ENCODE data around the gene CYP2U1. TPM values are rescaled to one million over a fixed set of nuclear protein-coding genes. Genes with fewer than 3 reads are reported as not detected.

The CYP2U1 gene
- 10 to 100 TPM in 1 of 2 experiments, 1 to 10 TPM in 1; 9.7 to 10.6 TPM for total RNA-seq
- polyA plus RNA-seq = 1 to 10 TPM; 3.4 to 5.6 (median 5.2) TPM
- 8.2 to 36.7 (median 11.7) reads per million in 6 experiments for total RNA-seq

- Mint-ChIP-seq H3K36me3 (peaks cover 0 to 8% (median 6%) of the 10 kb centered on the region in 3 donors), H3K9me3 (no peaks in the 10 kb centered on the region), H3K4me3 (peak within 1 kb of the TSS; percentile 86 to 97 (median 92)), H3K4me1 (peaks cover 23 to 47% (median 38%) of the 10 kb centered on the region in 4 donors), H3K27me3 (no peaks in the 10 kb centered on the region), H3K27ac (peak within 1 kb of the TSS; percentile 60 to 94 (median 88))
- ATAC-seq = peak; percentile 92 to 93
- peak; percentile 73 to 87 (median 80) for DNase-seq
- POLR2A ChIA-PET = interaction anchor here (0.9 to 2.7 kb wide), 5 partner anchors 54 to 720 kb away, joined by 3 to 15 read pairs (median 3); partner anchors contain the start of genes OSTC and PAPSS1
Observed at GRCh38 chr4:107930821-107931774, at the start of gene CYP2U1. Gene CYP2U1 (plus strand): TSS chr4:107931549. CDS start chr4:107931644, 95 bp downstream.

GRCh38 chr4:107885865-107886264 lies 45.5 kb upstream of the CYP2U1 start:
- Mint-ChIP-seq H3K9me3 (peaks cover 0 to 22% (median 4%) of the 10 kb centered on the region in 9 donors), H3K27me3 (peaks cover 0 to 15% (median 4%) of the 10 kb centered on the region in 5 donors), H3K4me3 (no peak overlapping the region), H3K27ac (no peak overlapping the region), H3K36me3 (peaks cover 0 to 7% (median 4%) of the 10 kb centered on the region in 3 donors), H3K4me1 (no peaks in the 10 kb centered on the region)
- ATAC-seq (no peak), DNase-seq (no peak)
- POLR2A ChIA-PET = no interaction called here

GRCh38 chr4:107888237-107888636 lies 43.1 kb upstream of the CYP2U1 start:
- peaks cover 0 to 26% (median 9%) of the 10 kb centered on the region in 9 donors for H3K9me3 Mint-ChIP-seq
- H3K27ac Mint-ChIP-seq = no peak overlapping the region
- H3K4me1 Mint-ChIP-seq = peaks cover 0 to 1% (median 0%) of the 10 kb centered on the region in 4 donors
- peaks cover 0 to 23% (median 3%) of the 10 kb centered on the region in 5 donors for H3K27me3 Mint-ChIP-seq
- DNase-seq (no peak), ATAC-seq (no peak)
- POLR2A ChIA-PET = no interaction called here
- H3K4me3 Mint-ChIP-seq = no peak overlapping the region
- H3K36me3 Mint-ChIP-seq = peaks cover 0 to 7% (median 4%) of the 10 kb centered on the region in 3 donors

- H3K9me3 Mint-ChIP-seq = peaks cover 0 to 26% (median 9%) of the 10 kb centered on the region in 9 donors
Observed at GRCh38 chr4:107890779-107891178, 40.6 kb upstream of the CYP2U1 start.

GRCh38 chr4:107891299-107891698 lies 40.0 kb upstream of the CYP2U1 start:
- peaks cover 0 to 26% (median 9%) of the 10 kb centered on the region in 9 donors for H3K9me3 Mint-ChIP-seq
- H3K4me3 Mint-ChIP-seq = no peak overlapping the region

More at GRCh38 chr4:107890779-107891178, 40.6 kb upstream of the CYP2U1 start:
- Mint-ChIP-seq H3K4me3 (no peak overlapping the region), H3K27me3 (peaks cover 0 to 20% (median 2%) of the 10 kb centered on the region in 5 donors), H3K27ac (no peak overlapping the region), H3K36me3 (peaks cover 0 to 7% (median 4%) of the 10 kb centered on the region in 3 donors), H3K4me1 (peaks cover 0 to 1% (median 0%) of the 10 kb centered on the region in 4 donors)
- POLR2A ChIA-PET = interaction anchor here (0.7 kb wide), 1 partner anchor 62 kb away, joined by 4 read pairs; no protein-coding TSS in a partner anchor
- DNase-seq (no peak), ATAC-seq (no peak)

GRCh38 chr4:107893171-107894137 lies 37.9 kb upstream of the CYP2U1 start:
- Mint-ChIP-seq H3K4me3 (no peak overlapping the region), H3K4me1 (peaks cover 0 to 1% (median 0%) of the 10 kb centered on the region in 4 donors), H3K27ac (no peak overlapping the region), H3K9me3 (peaks cover 0 to 9% (median 2%) of the 10 kb centered on the region in 9 donors), H3K27me3 (peaks cover 0 to 21% (median 7%) of the 10 kb centered on the region in 5 donors), H3K36me3 (no peaks in the 10 kb centered on the region)
- POLR2A ChIA-PET = no interaction called here
- no peak for ATAC-seq
- no peak for DNase-seq

More at GRCh38 chr4:107891299-107891698, 40.0 kb upstream of the CYP2U1 start:
- DNase-seq = no peak
- Mint-ChIP-seq H3K27ac (no peak overlapping the region), H3K4me1 (peaks cover 0 to 1% (median 0%) of the 10 kb centered on the region in 4 donors), H3K36me3 (peaks cover 0 to 7% (median 4%) of the 10 kb centered on the region in 3 donors), H3K27me3 (peaks cover 0 to 21% (median 5%) of the 10 kb centered on the region in 5 donors)
- POLR2A ChIA-PET = interaction anchor here (0.7 kb wide), 1 partner anchor 61 kb away, joined by 4 read pairs; no protein-coding TSS in a partner anchor
- no peak for ATAC-seq

GRCh38 chr4:107894138-107894603 lies 37.2 kb upstream of the CYP2U1 start:
- peaks cover 0 to 21% (median 7%) of the 10 kb centered on the region in 5 donors for H3K27me3 Mint-ChIP-seq
- H3K4me3 Mint-ChIP-seq = no peak overlapping the region
- no peaks in the 10 kb centered on the region for H3K36me3 Mint-ChIP-seq
- no peak for ATAC-seq
- H3K4me1 Mint-ChIP-seq = peaks cover 0 to 1% (median 0%) of the 10 kb centered on the region in 4 donors
- H3K9me3 Mint-ChIP-seq = peaks cover 0 to 9% (median 2%) of the 10 kb centered on the region in 9 donors
- H3K27ac Mint-ChIP-seq = no peak overlapping the region
- POLR2A ChIA-PET = no interaction called here
- no peak for DNase-seq

- Mint-ChIP-seq H3K36me3 (no peaks in the 10 kb centered on the region), H3K27ac (no peak overlapping the region), H3K4me1 (peaks cover 0 to 1% (median 0%) of the 10 kb centered on the region in 4 donors), H3K9me3 (peaks cover 0 to 2% (median 0%) of the 10 kb centered on the region in 9 donors), H3K27me3 (peaks cover 7 to 34% (median 14%) of the 10 kb centered on the region in 5 donors), H3K4me3 (no peak overlapping the region)
- DNase-seq = no peak
- ATAC-seq = no peak
- POLR2A ChIA-PET = no interaction called here
Observed at GRCh38 chr4:107896158-107896645, 35.1 kb upstream of the CYP2U1 start.

- Mint-ChIP-seq H3K4me1 (no peaks in the 10 kb centered on the region), H3K36me3 (no peaks in the 10 kb centered on the region), H3K4me3 (no peak overlapping the region), H3K27me3 (peaks cover 7 to 32% (median 14%) of the 10 kb centered on the region in 5 donors), H3K9me3 (no peaks in the 10 kb centered on the region), H3K27ac (no peak overlapping the region)
- POLR2A ChIA-PET = no interaction called here
- no peak for DNase-seq
- ATAC-seq = no peak
Observed at GRCh38 chr4:107896646-107897045, 34.7 kb upstream of the CYP2U1 start.

GRCh38 chr4:107897823-107898222 lies 33.5 kb upstream of the CYP2U1 start:
- no peak for ATAC-seq
- peaks cover 10 to 43% (median 18%) of the 10 kb centered on the region in 5 donors for H3K27me3 Mint-ChIP-seq
- H3K4me3 Mint-ChIP-seq = no peak overlapping the region
- H3K27ac Mint-ChIP-seq = no peak overlapping the region
- POLR2A ChIA-PET = no interaction called here
- H3K36me3 Mint-ChIP-seq = no peaks in the 10 kb centered on the region
- H3K9me3 Mint-ChIP-seq = no peaks in the 10 kb centered on the region
- H3K4me1 Mint-ChIP-seq = no peaks in the 10 kb centered on the region
- no peak for DNase-seq

- Mint-ChIP-seq H3K4me3 (no peak overlapping the region), H3K9me3 (peaks cover 0 to 6% (median 0%) of the 10 kb centered on the region in 9 donors), H3K36me3 (peaks cover 0 to 7% (median 6%) of the 10 kb centered on the region in 3 donors), H3K4me1 (no peaks in the 10 kb centered on the region), H3K27ac (no peak overlapping the region), H3K27me3 (peaks cover 14 to 48% (median 21%) of the 10 kb centered on the region in 5 donors)
- no peak for ATAC-seq
- DNase-seq = no peak
- POLR2A ChIA-PET = no interaction called here
Observed at GRCh38 chr4:107900067-107900466, 31.3 kb upstream of the CYP2U1 start.

Measured in naive thymus-derived CD8-positive, alpha-beta T cell (primary cell).